ENCODE measurements around the gene MAD1L1.

The MAD1L1 gene

DNA sequence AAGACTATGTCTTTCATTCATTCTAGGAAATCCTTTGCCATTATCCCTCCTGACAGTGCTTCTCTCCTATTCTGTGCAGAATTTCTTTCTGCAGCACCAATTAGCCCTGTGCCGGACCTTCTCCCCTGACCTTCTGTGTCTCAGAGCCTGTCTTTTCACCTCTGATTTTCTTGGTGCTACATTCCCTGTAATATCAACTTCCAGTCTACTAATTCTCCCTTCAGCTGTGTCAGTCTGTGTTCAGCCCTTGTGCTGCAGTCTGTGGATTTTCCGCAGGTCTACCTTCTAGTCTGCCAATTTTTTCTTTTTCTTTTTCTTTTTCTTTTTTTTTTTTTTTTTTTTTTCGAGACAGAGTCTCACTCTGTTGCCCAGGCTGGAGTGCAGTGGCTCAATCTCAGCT lies 446.9 kb downstream of the MAD1L1 start:
- no peak for DNase-seq

DNA sequence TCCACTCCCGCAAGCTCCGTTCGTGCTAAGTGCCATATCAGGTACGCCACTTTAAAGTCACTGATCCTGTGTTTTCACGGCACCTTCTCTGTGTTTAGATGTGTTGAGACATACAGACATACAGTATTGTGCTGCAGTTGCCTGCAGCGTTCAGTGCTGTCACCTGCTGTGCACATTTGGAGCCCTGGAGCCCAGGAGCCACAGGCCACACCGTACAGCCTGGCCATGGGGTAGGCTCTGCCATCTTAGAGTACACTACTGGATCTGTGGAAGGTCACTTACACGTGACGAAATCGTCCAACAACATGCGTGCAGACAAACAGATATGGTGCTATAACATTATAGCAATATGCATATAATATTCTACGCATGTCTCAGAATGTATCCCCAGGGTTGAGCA lies 451.4 kb downstream of the MAD1L1 start:
- no peak for DNase-seq

DNA sequence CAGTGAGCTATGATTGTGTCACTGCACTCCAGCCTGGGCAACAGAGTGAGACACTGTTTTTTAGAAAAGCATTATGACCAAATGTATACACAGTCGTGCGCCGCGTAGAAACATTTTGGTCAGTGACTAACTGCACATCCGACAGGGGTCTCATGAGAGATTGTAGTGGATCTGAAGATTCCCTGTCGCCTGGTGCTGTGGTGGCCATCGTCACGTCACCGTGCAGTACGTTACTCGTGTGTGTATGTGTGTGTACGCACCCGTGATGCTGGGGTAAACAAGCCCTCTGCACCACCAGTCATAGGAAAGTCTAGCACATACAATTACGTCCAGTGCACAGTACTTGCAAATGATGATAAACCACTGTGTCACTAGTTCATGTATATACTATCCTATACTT lies 453.3 kb downstream of the MAD1L1 start:
- DNase-seq: no peak

DNA sequence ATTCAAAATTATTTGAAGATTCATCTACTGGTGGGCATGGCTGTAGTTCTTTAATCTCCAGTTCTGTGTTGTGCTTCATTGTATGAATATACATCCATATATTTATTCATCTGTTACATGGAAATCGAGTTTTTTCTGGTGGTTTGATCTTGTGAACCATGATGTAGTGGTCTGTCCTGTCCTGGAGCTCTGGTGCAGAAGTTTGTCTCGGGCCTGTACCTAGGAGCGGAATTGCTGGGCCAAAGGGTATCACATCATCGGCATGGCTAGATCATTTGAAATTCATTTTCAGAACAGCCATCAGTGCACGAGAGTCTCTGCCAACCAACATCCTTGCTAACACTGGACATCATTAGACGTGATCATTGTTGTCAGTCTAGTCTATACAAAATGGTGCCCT lies 455.6 kb downstream of the MAD1L1 start:
- no peak for DNase-seq

DNA sequence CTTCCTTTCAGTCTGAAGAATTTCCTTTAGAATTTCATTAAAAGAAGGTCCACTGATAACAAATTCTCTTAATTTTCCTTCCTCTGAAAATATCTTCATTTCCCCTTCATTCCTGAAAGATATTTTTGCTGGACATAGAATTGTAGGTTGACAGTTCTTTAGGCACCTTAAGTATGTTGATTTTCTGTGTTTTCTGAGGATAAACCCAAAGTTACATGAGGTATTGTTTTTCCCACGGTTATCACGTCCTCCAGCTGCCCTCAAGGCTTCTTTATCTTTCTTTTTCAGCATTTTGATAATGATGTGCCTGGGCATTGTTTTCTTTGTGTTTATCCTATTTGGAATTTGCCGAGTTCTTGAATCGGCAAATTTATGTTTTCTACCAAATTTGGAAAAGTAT lies 457.4 kb downstream of the MAD1L1 start:
- DNase-seq: no peak

DNA sequence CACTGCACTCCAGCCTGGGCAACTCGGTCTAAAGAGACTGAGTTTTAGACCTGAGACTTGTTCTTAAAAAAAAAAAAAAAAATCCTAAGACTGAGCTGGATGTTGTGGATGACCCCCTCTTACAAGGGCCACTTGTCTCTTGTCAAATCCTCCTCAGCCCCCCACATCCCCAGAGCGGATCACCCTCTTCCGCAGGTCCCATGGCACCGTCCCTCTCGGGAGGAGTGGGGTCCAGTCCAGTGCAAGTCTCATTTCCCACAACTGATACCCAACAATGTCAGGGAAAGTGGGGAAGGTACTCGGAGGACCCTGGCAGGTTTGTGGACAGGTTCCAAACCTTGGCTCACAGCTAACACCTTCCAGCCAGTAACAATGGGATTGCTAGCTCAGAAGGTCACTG lies 462.4 kb downstream of the MAD1L1 start:
- DNase-seq: no peak

DNA sequence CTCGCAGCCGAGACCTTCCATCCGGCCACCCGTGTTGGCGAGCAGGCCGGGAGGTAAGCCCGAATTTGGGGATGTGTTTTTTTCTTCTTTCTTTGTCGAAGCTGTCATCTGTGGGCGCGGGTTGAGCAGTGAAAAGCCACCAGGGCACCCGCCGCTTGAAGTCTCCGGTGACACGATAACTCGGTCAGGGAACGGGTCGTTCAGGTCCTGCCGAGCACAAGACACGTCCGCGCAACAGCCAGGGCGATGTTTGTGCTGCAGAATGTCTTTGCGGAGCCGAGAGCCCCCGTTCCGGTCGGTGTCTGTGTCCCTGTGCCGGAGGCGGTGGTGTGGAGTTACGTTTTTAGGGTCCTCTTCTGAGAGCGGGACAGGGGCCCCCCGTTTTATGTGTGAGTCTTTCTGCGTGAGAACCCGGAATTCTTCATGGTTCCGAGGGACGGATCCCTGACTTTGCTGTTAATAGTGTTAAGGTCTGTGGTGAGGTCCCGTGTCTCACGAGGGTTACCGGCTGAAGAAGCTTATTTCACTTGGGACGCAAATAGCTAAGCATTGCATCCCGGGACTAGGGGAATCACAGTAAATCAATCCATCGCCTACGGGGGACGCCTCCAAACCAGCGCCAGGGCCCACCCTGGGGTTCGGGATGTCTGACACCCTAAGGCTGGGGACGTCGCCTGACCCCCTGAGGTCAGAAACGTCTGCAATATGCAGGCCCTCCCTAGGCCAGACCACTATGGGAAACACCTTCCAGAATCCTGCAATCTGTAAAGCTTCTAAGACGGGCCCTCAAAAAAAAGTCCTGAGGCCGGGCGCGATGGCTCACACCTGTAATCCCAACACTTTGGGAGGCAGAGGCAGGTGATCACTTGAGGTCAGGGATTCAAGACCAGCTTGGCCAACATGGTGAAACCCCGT lies 463.2 kb downstream of the MAD1L1 start:
- no peak for DNase-seq

- no peak for DNase-seq
Observed at GRCh38 chr7:1768832-1769231, 463.9 kb downstream of the MAD1L1 start.

DNA sequence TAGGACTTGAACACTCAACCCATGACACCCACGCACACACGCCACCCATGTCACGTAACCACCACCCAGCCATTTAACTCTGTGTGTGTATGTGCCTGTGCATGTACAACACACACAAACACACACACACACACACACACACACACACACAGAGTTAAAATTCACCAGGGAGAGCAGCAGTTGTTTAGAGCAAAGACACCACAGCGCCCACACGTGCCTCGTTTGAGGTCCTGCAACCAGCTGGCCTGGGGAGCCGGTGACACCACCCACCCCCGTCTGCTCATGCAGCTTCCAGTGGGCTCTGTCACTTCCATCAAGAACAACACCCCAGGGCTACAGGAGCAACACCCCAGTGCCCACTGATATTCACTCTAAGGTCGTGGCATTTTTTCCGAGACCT lies 465.2 kb downstream of the MAD1L1 start:
- DNase-seq: no peak

All from CD4-positive, alpha-beta T cell treated with Interleukin-10 for 1 hour (primary cell).